Right forelimb (tissue), 1 donor: ENCODE data around the gene ZNF750.
A peak's percentile ranks its signal among the peaks of the same experiment; 100 is the strongest.

Experiments
- DNase-seq: peaks from one replicate; pipeline ENCODE4 v3.0.0-alpha.2; 2018

The ZNF750 gene

GRCh38 chr17:82810644-82811430 lies 29.0 kb downstream of the ZNF750 start:
- no peak for DNase-seq

DNA sequence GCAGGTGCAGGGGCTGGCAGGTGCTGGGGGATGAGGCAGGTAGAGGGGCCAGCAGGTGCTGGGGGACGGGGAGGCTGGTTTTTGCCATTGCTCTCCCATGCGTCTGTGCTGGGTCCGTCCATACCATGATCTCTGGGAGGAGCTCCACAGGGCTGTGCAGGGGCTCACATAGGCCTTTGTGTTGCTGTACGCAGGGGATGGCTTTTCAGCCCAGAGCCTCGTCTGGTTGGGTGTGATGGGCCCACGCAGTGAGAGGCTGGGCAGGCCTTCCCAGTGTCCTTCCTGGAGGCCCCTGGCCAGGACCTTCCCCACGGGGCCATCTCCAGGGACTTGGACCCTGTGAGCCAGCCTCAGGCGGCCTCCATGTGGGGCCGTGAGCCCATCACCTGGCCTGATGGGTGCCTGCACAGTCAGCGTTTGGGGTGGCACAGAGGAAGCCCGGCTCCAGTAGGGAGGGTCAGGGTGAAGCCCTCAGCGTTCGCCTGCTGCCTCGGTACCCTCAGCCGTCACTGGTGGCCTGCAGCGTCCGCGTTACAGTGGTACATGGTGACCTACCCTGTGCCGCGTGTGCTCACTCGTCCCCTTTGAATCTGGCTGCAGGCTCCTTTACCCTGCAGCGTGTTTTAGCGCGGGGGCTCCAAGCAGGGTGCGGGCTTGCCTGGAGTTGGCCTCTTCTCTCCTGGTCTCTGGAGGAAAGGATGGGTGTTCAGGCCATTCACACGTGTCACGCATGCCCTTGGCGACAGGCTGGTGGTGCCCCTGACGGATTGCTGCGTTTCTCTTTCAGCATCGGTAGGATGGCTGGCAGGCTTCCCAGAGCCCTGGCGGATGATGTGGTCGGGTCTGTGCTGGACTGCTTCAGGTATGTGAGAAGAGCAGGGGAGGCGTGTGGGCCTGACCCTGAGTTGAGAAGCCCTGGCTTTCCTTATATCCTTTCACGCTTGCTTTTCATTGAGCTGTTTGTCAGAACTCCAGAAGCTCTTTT lies 30.6 kb downstream of the ZNF750 start:
- no peak for DNase-seq

DNA sequence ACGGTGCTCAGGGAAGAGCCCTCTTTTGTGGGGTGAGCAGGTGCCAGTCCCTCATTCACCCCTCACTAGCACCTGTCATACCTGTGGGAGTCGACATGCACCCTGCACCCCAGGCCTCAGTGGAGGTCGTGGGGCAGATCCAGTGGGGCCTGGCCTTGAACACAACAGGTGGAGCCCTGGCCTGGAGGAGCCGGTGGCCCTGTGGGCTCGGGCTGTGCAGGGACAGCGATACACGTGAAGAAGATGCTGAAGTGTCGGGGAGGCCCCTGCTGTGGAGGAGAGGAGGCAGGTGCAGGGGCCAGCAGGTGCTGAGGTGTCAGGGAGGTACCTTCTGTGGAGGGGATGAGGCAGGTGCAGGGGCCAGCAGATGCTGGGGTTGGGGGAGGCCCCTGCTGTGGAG lies 31.8 kb downstream of the ZNF750 start:
- DNase-seq: no peak

GRCh38 chr17:82807562-82807961 lies 32.3 kb downstream of the ZNF750 start:
- no peak for DNase-seq

GRCh38 chr17:82807101-82807500 lies 32.7 kb downstream of the ZNF750 start:
- DNase-seq: no peak

GRCh38 chr17:82806645-82807044 lies 33.2 kb downstream of the ZNF750 start:
- DNase-seq: no peak

DNA sequence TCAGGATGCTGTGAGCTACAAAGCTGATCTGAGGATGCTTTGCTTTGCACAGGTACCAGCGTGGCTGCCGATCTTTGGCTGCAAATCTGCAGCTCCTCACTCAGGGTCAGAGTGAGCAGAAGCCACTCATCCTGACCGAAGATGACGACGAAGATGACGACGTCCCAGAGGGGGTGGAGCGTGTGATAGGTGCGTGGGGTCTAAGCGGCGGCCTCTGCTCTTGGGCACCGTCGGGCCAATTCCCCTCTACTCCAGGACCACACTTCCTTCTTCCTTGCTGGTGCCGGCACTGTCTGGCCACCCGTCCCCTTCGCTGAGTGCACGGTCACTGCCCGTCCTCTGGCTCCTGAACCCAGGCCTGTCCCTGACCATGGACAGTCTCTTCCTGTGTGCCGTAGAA lies 34.0 kb downstream of the ZNF750 start:
- DNase-seq: no peak

- no peak for DNase-seq
Observed at GRCh38 chr17:82805254-82805653, 34.6 kb downstream of the ZNF750 start.

DNA sequence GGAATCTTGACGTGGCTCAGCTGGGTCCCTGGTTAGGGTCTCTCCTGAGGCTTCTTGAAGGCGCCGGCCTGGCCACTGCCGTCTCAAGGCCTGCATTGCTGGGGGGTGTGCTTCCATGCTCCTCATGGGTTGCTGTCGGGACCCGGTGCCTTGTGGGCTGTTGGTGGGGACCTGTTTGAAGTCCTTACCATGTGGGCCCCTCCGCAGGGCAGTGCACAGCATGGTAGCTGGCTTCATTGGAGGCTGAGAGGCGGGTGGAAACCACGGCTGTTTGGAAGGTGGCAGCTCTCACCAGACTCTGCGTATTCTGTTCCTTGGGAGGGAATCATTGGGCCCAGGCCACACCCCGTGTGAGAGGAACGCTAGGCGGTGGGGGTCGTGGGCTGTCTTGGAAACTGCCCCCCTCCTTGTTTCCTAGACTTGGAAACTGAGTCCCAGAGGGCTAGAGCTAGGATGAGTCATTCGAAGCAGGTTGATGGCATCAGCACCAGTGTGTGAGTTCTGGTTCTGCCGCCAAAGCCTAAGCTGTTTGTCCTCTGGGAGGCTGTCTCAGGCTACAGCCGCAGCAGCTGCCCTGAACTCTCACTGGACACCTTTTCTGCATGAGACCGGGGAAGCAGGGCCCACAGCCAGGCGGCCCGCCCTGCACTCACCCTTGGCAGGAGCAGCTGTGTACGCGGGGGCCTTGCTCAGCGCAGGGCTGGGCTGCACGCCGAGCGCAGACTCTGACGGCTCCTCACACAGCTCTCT lies 35.2 kb downstream of the ZNF750 start:
- DNase-seq: peak; percentile 90

DNA sequence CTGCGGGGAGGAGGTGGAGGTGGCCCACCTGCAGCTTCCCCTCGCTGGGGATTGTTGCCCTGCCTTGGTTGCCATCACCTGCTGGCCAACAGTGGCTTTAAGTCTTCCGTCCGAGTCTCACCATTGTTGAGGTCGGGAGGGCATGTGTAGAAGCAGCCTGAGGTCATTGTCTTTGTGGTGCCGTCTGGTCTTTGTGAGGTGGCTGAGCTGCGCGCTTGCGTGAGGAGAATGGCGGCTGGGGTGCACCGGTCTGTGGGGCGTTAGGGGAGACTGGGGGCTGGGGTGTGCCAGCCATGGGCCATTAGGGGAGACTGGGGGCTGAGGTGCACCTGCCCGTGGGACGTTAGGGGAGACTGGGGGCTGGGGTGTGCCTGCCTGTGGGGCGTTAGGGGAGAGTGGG lies 36.2 kb downstream of the ZNF750 start:
- DNase-seq: no peak

GRCh38 chr17:82803185-82803584 lies 36.6 kb downstream of the ZNF750 start:
- no peak for DNase-seq

GRCh38 chr17:82802075-82802780 lies 37.6 kb downstream of the ZNF750 start:
- DNase-seq: no peak

GRCh38 chr17:82801377-82801970 lies 38.3 kb downstream of the ZNF750 start:
- no peak for DNase-seq

GRCh38 chr17:82800885-82801284 lies 38.9 kb downstream of the ZNF750 start:
- no peak for DNase-seq

- DNase-seq: no peak
Observed at GRCh38 chr17:82799591-82799990, 40.2 kb downstream of the ZNF750 start.

GRCh38 chr17:82798752-82799151 lies 41.1 kb downstream of the ZNF750 start:
- DNase-seq: no peak

GRCh38 chr17:82797061-82797460 lies 42.8 kb downstream of the ZNF750 start:
- no peak for DNase-seq

DNA sequence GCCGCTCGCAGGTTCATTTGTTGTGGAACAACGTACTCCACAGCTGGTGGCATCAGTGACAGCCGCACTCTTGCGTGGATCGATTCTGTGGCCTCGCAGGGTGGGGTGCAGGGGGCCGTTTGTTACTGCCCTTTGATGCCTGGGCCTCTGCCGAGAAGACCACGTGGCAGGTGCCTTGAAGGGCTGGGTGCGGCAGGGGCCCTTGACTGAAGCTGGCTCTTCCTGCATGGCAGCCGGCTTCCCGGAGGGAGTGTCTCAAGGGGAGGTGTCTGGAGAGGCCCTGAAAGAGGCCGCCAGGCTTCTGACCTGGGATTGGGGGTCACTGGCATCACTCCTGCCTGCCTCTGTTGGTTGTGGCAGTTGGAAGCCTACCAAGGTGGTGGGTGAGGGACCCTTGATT lies 44.2 kb downstream of the ZNF750 start:
- no peak for DNase-seq

DNA sequence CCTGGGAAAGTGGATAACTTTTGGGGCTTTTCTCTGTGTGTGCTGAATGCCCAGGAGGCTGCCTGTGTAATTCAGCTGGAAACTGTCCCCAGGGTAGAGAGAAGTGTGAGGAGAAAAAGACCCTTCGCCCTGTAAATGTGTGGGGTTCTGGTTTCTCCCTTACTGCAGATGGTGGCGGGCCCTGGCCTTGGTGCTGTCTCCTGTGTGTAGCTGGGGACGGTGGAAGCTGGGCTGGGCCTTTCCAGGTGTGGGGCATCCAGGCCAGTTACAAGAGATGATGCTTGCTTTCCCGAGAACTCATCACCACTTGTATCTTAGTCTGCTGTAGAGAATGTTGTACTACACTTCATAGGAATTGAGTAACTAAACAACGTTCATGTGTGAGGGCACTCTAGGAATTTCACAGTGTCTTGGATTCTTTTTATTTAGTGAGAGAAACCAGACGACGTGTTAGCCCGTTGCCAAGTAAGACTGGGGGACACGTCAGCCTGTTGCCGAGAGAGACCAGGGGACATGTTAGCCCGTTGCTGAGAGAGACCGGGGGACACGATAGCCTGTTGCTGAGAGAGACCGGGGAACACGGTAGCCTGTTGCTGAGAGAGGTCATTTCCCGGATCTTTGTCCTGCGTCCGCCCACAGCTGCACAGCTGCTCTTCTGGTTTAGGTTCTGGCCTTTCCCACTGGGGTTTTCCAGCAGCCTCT lies 44.9 kb downstream of the ZNF750 start:
- peak; percentile 71 for DNase-seq

GRCh38 chr17:82793974-82794630 lies 45.7 kb downstream of the ZNF750 start:
- no peak for DNase-seq

DNA sequence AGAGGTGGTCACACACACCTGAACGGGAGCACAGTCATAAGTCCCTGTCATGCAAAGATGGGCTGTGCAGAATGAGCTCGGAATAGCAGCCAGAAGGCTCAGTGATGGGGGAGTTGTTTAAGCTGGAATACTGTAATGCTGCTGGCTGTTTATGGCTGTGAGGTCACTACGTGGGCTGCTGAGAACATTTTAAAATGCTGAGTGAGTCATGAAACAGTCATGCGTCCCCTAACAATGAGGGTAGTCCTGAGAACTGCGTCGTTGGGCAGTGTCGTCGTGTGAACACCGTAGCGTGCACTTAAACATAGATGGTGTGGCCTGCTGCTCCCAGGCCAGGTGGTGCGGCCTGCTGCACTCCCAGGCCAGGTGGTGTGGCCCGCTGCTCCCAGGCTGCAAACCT lies 48.3 kb downstream of the ZNF750 start:
- DNase-seq: no peak
